ENCODE measurements around the gene MAN1A2. TPM values are rescaled to one million over a fixed set of nuclear protein-coding genes. Genes with fewer than 3 reads are reported as not detected.

Gene MAN1A2
- total and polyA plus RNA-seq, 9 of the 15 experiments (the other 6 are each of a cell fraction or from before 2014, with no cell fraction given) = 4.2 to 38.4 (median 18.7) TPM

DNA sequence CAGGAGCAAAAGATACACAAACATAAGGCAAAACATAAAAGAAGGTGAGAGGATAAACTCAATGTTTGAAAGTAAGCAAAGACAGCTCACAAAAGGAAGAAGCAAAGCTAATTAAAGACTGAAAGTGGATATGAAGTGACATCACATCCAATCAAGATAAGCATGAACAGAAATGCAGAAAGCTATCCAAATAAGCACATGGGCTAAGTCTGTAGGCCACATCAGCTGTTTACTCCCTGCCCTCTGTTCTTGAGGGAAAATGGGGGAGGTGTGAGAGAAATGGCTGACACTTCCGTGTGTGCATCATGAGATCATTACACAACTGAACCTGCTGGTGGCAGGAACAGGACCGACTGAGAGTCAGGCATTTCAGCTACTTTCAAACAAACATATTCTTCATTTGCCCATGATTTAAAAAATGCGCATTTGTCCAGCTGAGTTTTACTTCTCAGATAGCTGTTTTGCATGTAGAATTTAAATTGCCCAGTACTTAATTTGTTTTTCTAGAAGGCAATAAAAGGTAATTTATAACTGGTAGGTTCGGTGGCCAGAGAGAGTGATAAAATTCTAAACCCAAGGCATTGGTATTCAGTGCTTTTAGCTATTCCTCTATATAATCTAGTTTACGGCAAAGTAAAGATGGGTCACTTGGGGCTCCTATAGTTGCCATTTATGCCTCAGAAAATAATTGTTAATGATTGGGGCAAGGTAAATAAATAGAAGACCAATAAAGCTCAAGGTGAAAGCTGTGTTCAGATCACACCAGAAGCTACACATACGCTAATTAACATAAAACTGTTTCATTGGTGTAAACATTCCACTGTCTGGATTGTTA, 27.2 kb upstream of the MAN1A2 start (continued):
- TF ChIP-seq TAF1 (IDR thresholded peaks at IDR 0.05; ENCODE audit: control insufficient read depth, extremely low read depth, insufficient read depth, low read length, severe bottlenecking) (peak; percentile 19), RBM22 (IDR thresholded peaks at IDR 0.05; ENCODE audit: low read depth, low read length, poor library complexity, severe bottlenecking) (no peak), TCF3 (CRISPR knock-in tag; IDR thresholded peaks at IDR 0.05) (peak; percentile 55), ZNF57 (CRISPR knock-in tag; IDR thresholded peaks at IDR 0.05) (0 out of 2 replicates have a peak, but pooled peaks have one; percentile 59), E2F3 (CRISPR knock-in tag; IDR thresholded peaks at IDR 0.05) (peak; percentile 34; the same call in 1 of the 2 replicates), U2AF1 (optimal IDR thresholded peaks at IDR 0.05; ENCODE audit: low read depth, low read length) (no peak), NR2C2 (CRISPR knock-in tag; IDR thresholded peaks at IDR 0.05) (no peak), NR2C2 (tag; IDR thresholded peaks at IDR 0.05) (peak; percentile 78), HOXB6 (CRISPR knock-in tag; IDR thresholded peaks at IDR 0.05; ENCODE audit: borderline replicate concordance) (no peak), ZC3H8 (IDR thresholded peaks at IDR 0.05) (no peak), DNMT1 (IDR thresholded peaks at IDR 0.05) (no peak), RUNX1 (IDR thresholded peaks at IDR 0.05; ENCODE audit: low read depth) (no peak), SREBF1 (IDR thresholded peaks at IDR 0.05; ENCODE audit: borderline replicate concordance, low read depth, low read length) (no peak), NRF1 (conservative IDR thresholded peaks at IDR 0.05 in 1 of 2, IDR thresholded peaks at IDR 0.05 in 1 of 2) (no peak; a peak in 1 of 4 replicates), FOXM1 (IDR thresholded peaks at IDR 0.05; ENCODE audit: low read depth) (peak; percentile 45), FOXM1 (CRISPR knock-in tag; IDR thresholded peaks at IDR 0.05; ENCODE audit: low read depth) (no peak)
- TF ChIP-seq, protein P1, sequence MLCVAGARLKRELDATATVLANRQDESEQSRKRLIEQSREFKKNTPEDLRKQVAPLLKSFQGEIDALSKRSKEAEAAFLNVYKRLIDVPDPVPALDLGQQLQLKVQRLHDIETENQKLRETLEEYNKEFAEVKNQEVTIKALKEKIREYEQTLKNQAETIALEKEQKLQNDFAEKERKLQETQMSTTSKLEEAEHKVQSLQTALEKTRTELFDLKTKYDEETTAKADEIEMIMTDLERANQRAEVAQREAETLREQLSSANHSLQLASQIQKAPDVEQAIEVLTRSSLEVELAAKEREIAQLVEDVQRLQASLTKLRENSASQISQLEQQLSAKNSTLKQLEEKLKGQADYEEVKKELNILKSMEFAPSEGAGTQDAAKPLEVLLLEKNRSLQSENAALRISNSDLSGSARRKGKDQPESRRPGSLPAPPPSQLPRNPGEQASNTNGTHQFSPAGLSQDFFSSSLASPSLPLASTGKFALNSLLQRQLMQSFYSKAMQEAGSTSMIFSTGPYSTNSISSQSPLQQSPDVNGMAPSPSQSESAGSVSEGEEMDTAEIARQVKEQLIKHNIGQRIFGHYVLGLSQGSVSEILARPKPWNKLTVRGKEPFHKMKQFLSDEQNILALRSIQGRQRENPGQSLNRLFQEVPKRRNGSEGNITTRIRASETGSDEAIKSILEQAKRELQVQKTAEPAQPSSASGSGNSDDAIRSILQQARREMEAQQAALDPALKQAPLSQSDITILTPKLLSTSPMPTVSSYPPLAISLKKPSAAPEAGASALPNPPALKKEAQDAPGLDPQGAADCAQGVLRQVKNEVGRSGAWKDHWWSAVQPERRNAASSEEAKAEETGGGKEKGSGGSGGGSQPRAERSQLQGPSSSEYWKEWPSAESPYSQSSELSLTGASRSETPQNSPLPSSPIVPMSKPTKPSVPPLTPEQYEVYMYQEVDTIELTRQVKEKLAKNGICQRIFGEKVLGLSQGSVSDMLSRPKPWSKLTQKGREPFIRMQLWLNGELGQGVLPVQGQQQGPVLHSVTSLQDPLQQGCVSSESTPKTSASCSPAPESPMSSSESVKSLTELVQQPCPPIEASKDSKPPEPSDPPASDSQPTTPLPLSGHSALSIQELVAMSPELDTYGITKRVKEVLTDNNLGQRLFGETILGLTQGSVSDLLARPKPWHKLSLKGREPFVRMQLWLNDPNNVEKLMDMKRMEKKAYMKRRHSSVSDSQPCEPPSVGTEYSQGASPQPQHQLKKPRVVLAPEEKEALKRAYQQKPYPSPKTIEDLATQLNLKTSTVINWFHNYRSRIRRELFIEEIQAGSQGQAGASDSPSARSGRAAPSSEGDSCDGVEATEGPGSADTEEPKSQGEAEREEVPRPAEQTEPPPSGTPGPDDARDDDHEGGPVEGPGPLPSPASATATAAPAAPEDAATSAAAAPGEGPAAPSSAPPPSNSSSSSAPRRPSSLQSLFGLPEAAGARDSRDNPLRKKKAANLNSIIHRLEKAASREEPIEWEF (CRISPR knock-in tag; IDR thresholded peaks at IDR 0.05) = peak; percentile 91
- TF ChIP-seq, protein P2, sequence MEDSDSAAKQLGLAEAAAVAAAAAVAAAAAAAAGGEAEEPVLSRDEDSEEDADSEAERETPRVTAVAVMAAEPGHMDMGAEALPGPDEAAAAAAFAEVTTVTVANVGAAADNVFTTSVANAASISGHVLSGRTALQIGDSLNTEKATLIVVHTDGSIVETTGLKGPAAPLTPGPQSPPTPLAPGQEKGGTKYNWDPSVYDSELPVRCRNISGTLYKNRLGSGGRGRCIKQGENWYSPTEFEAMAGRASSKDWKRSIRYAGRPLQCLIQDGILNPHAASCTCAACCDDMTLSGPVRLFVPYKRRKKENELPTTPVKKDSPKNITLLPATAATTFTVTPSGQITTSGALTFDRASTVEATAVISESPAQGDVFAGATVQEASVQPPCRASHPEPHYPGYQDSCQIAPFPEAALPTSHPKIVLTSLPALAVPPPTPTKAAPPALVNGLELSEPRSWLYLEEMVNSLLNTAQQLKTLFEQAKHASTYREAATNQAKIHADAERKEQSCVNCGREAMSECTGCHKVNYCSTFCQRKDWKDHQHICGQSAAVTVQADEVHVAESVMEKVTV (CRISPR knock-in tag; IDR thresholded peaks at IDR 0.05) = 0 out of 2 replicates have a peak, but pooled peaks have one; percentile 27
- TF ChIP-seq, protein P3, sequence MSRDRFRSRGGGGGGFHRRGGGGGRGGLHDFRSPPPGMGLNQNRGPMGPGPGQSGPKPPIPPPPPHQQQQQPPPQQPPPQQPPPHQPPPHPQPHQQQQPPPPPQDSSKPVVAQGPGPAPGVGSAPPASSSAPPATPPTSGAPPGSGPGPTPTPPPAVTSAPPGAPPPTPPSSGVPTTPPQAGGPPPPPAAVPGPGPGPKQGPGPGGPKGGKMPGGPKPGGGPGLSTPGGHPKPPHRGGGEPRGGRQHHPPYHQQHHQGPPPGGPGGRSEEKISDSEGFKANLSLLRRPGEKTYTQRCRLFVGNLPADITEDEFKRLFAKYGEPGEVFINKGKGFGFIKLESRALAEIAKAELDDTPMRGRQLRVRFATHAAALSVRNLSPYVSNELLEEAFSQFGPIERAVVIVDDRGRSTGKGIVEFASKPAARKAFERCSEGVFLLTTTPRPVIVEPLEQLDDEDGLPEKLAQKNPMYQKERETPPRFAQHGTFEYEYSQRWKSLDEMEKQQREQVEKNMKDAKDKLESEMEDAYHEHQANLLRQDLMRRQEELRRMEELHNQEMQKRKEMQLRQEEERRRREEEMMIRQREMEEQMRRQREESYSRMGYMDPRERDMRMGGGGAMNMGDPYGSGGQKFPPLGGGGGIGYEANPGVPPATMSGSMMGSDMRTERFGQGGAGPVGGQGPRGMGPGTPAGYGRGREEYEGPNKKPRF (IDR thresholded peaks at IDR 0.05; ENCODE audit: low read depth, low read length) = no peak

Data from K562 (cell line).